ENCODE data around the gene KCNJ4. TPM values are rescaled to one million over a fixed set of nuclear protein-coding genes. Genes with fewer than 3 reads are reported as not detected.

KCNJ4 gene
- total RNA-seq, 1 donor from 2014 or later = not detected

- no peak for TF ChIP-seq CTCF (IDR thresholded peaks at IDR 0.05)
- no peak overlapping the region for H3K4me3 ChIP-seq
- no peak overlapping the region for H3K27ac ChIP-seq
- no peak for DNase-seq (ENCODE audit: low spot score in 2 of 2)
- intact Hi-C loops (cut with DNase I) = no loop called here
- H3K4me1 ChIP-seq = no peaks in the 10 kb centered on the region
- no peaks in the 10 kb centered on the region for H3K27me3 ChIP-seq
- no peaks in the 10 kb centered on the region for H3K36me3 ChIP-seq
- H3K9me3 ChIP-seq = no peaks in the 10 kb centered on the region
Observed at GRCh38 chr22:38444783-38445182, 10.2 kb downstream of the KCNJ4 start.

- H3K4me3 ChIP-seq = no peak overlapping the region
- H3K36me3 ChIP-seq = no peaks in the 10 kb centered on the region
- H3K4me1 ChIP-seq = no peaks in the 10 kb centered on the region
- no peaks in the 10 kb centered on the region for H3K9me3 ChIP-seq
- no peak for DNase-seq (ENCODE audit: low spot score in 2 of 2)
- no peaks in the 10 kb centered on the region for H3K27me3 ChIP-seq
- intact Hi-C loops (cut with DNase I) = no loop called here
- H3K27ac ChIP-seq = no peak overlapping the region
- TF ChIP-seq CTCF (IDR thresholded peaks at IDR 0.05) = no peak
Observed at GRCh38 chr22:38443628-38444521, 11.1 kb downstream of the KCNJ4 start.

GRCh38 chr22:38442967-38443627, 11.9 kb downstream of the KCNJ4 start:
- no peaks in the 10 kb centered on the region for H3K27me3 ChIP-seq
- no peak for TF ChIP-seq CTCF (IDR thresholded peaks at IDR 0.05)
- intact Hi-C loops (cut with DNase I) = no loop called here
- H3K9me3 ChIP-seq = no peaks in the 10 kb centered on the region
- H3K36me3 ChIP-seq = no peaks in the 10 kb centered on the region
- H3K27ac ChIP-seq = no peak overlapping the region
- H3K4me1 ChIP-seq = no peaks in the 10 kb centered on the region
- DNase-seq (ENCODE audit: low spot score in 2 of 2) = no peak
- no peak overlapping the region for H3K4me3 ChIP-seq

GRCh38 chr22:38441620-38442287, 13.2 kb downstream of the KCNJ4 start:
- intact Hi-C loops (cut with DNase I) = no loop called here
- no peak for TF ChIP-seq CTCF (IDR thresholded peaks at IDR 0.05)
- Histone ChIP-seq H3K27me3 (no peaks in the 10 kb centered on the region), H3K4me1 (no peaks in the 10 kb centered on the region), H3K27ac (no peak overlapping the region), H3K36me3 (no peaks in the 10 kb centered on the region), H3K4me3 (no peak overlapping the region), H3K9me3 (no peaks in the 10 kb centered on the region)
- no peak for DNase-seq (ENCODE audit: low spot score in 2 of 2)

GRCh38 chr22:38440747-38441350, 14.2 kb downstream of the KCNJ4 start:
- no peak for DNase-seq (ENCODE audit: low spot score in 2 of 2)
- no peak for TF ChIP-seq CTCF (IDR thresholded peaks at IDR 0.05)
- no peaks in the 10 kb centered on the region for H3K27me3 ChIP-seq
- intact Hi-C loops (cut with DNase I) = no loop called here
- no peaks in the 10 kb centered on the region for H3K36me3 ChIP-seq
- H3K4me3 ChIP-seq = no peak overlapping the region
- H3K27ac ChIP-seq = no peak overlapping the region
- no peaks in the 10 kb centered on the region for H3K4me1 ChIP-seq
- H3K9me3 ChIP-seq = no peaks in the 10 kb centered on the region
